ENCODE results near the gene ATG14. TPM values are rescaled to one million over a fixed set of nuclear protein-coding genes. Genes with fewer than 3 reads are reported as not detected.

ATG14 gene
- total RNA-seq, 1 donor from 2014 or later: 11.1 TPM

DNA sequence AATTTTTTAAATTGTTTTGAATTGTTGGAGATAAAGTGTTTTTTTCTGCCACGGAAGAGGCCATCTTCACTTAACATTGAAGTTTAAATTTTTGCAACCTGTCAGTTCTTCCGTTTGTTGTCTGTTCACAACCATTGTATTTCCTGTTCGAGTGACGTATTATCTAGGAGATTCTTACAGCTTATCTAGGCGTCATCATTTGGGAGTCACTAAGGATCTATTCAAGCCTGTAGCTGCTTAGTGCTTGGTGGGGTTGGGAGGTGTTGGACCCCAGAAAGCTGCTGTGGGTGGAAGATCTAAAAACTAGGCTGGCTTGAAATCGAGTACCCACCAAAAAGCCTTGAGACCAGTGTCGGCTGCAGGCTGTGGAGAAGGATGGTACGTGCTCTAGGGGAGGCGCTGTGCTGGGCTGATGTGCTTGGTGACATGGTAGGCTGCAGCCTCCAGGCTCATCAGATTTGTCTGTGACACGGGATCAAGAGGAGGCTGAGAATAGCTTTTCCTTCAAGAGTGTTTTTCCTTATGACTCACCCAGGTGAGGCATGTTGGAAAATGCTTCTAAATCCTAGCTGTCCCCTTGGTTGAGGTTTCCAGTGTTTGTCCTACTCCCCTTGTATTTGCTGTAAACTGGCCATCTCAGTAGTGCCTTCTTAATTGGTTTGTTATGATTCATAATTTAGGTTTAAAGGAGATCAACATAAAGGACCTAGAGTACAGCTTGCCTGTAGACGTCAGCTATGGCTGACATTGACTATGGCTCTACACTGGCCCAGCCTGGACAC lies 57.8 kb downstream of the ATG14 start:
- Mint-ChIP-seq H3K36me3 (ENCODE audit: low read depth) (peaks cover 4% of the 10 kb centered on the region), H3K27ac (ENCODE audit: unreplicated experiment) (no peak overlapping the region), H3K9me3 (ENCODE audit: low read depth) (no peaks in the 10 kb centered on the region), H3K4me3 (ENCODE audit: unreplicated experiment) (no peak overlapping the region), H3K4me1 (ENCODE audit: low read depth) (no peaks in the 10 kb centered on the region), H3K27me3 (ENCODE audit: low read depth) (no peaks in the 10 kb centered on the region)
- TF ChIP-seq, protein P1, sequence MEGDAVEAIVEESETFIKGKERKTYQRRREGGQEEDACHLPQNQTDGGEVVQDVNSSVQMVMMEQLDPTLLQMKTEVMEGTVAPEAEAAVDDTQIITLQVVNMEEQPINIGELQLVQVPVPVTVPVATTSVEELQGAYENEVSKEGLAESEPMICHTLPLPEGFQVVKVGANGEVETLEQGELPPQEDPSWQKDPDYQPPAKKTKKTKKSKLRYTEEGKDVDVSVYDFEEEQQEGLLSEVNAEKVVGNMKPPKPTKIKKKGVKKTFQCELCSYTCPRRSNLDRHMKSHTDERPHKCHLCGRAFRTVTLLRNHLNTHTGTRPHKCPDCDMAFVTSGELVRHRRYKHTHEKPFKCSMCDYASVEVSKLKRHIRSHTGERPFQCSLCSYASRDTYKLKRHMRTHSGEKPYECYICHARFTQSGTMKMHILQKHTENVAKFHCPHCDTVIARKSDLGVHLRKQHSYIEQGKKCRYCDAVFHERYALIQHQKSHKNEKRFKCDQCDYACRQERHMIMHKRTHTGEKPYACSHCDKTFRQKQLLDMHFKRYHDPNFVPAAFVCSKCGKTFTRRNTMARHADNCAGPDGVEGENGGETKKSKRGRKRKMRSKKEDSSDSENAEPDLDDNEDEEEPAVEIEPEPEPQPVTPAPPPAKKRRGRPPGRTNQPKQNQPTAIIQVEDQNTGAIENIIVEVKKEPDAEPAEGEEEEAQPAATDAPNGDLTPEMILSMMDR (IDR thresholded peaks at IDR 0.05): no peak
- no peak for DNase-seq (ENCODE audit: low spot score)

DNA sequence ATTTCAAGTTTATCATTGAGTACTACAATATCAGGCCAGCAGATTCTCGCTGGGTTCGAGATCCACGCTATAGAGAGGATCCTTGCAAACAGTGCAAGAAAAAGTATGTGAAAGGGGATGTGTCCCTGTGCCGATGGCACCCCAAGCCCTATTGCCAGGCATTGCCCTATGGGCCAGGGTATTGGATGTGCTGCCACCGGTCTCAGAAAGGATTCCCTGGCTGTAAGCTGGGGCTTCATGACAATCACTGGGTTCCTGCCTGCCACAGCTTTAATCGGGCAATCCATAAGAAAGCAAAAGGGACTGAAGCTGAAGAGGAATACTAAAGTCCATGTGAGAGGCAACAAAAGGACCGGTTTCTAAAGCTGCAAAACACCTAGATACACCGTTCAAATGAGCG lies 59.4 kb downstream of the ATG14 start:
- peaks cover 4% of the 10 kb centered on the region for H3K36me3 Mint-ChIP-seq (ENCODE audit: low read depth)
- H3K4me3 Mint-ChIP-seq (ENCODE audit: unreplicated experiment): no peak overlapping the region
- H3K4me1 Mint-ChIP-seq (ENCODE audit: low read depth): peaks cover 4% of the 10 kb centered on the region
- TF ChIP-seq, protein P1 (IDR thresholded peaks at IDR 0.05): no peak
- H3K9me3 Mint-ChIP-seq (ENCODE audit: low read depth): no peaks in the 10 kb centered on the region
- H3K27ac Mint-ChIP-seq (ENCODE audit: unreplicated experiment): no peak overlapping the region
- no peaks in the 10 kb centered on the region for H3K27me3 Mint-ChIP-seq (ENCODE audit: low read depth)
- no peak for DNase-seq (ENCODE audit: low spot score)

DNA sequence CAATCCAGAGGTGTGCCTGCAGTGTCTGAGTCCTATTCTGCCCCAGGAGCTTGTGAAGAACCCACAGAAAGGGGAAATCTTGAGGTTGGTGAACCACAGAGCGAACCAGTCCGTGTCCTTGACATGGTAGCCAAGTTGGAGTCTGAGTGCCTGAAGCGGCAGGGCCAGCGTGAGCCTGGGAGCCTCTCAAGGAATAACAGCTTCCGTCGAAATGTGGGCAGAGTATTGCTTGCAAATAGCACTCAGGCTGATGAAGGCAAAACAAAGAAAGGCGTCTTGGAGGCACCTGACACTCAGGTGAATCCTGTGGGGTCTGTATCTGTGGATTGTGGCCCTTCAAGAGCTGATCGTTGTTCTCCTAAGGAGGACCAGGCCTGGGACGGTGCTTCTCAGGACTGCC lies 60.5 kb downstream of the ATG14 start:
- TF ChIP-seq, protein P1 (IDR thresholded peaks at IDR 0.05): no peak

DNA sequence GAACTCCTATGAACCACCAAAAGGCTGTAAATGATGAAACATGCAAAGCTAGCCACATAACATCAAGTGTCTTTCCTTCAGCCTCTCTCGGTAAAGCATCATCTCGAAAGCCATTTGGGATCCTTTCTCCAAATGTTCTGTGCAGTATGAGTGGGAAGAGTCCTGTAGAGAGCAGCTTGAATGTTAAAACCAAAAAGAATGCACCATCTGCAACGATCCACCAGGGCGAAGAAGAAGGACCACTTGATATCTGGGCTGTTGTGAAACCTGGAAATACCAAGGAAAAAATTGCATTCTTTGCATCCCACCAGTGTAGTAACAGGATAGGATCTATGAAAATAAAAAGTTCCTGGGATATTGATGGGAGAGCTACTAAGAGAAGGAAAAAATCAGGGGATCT lies 61.2 kb downstream of the ATG14 start:
- Mint-ChIP-seq H3K27ac (ENCODE audit: unreplicated experiment) (no peak overlapping the region), H3K9me3 (ENCODE audit: low read depth) (no peaks in the 10 kb centered on the region), H3K36me3 (ENCODE audit: low read depth) (peaks cover 4% of the 10 kb centered on the region), H3K4me1 (ENCODE audit: low read depth) (peaks cover 4% of the 10 kb centered on the region), H3K27me3 (ENCODE audit: low read depth) (no peaks in the 10 kb centered on the region), H3K4me3 (ENCODE audit: unreplicated experiment) (no peak overlapping the region)
- TF ChIP-seq, protein P1 (IDR thresholded peaks at IDR 0.05): no peak
- no peak for DNase-seq (ENCODE audit: low spot score)

More for the DNA sequence above, 60.5 kb downstream of the ATG14 start:
- no peak for DNase-seq (ENCODE audit: low spot score)
- peaks cover 4% of the 10 kb centered on the region for H3K36me3 Mint-ChIP-seq (ENCODE audit: low read depth)
- no peak overlapping the region for H3K4me3 Mint-ChIP-seq (ENCODE audit: unreplicated experiment)
- H3K27me3 Mint-ChIP-seq (ENCODE audit: low read depth): no peaks in the 10 kb centered on the region
- no peak overlapping the region for H3K27ac Mint-ChIP-seq (ENCODE audit: unreplicated experiment)
- H3K9me3 Mint-ChIP-seq (ENCODE audit: low read depth): no peaks in the 10 kb centered on the region
- peaks cover 4% of the 10 kb centered on the region for H3K4me1 Mint-ChIP-seq (ENCODE audit: low read depth)

DNA sequence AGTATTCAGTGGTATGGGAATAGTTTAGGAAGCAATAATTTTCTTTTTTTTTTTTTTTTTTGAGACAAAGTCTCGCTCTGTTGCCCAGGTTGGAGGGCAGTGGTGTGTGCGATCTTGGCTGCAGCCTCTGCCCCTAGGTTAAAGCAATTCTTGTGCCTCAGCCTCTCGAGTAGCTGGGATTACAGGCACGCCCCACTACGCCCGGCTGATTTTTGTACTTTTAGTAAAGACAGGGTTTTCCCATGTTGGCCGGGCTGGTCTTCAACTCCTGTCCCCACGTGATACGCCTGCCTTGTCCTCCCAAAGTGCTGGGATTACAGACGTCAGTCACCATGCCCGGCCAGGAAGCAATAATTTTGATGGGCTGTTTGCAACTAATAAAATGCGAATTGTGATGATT lies 62.1 kb downstream of the ATG14 start:
- Mint-ChIP-seq H3K9me3 (ENCODE audit: low read depth) (no peaks in the 10 kb centered on the region), H3K4me1 (ENCODE audit: low read depth) (peaks cover 4% of the 10 kb centered on the region), H3K27ac (ENCODE audit: unreplicated experiment) (no peak overlapping the region), H3K36me3 (ENCODE audit: low read depth) (peaks cover 3% of the 10 kb centered on the region), H3K4me3 (ENCODE audit: unreplicated experiment) (no peak overlapping the region), H3K27me3 (ENCODE audit: low read depth) (no peaks in the 10 kb centered on the region)
- TF ChIP-seq, protein P1 (IDR thresholded peaks at IDR 0.05): no peak
- no peak for DNase-seq (ENCODE audit: low spot score)

Data from chondrocyte (in vitro differentiated cells).